Stimulated activated naive B cell treated with anti-CD40 and anti-IgM and Interleukin-4, amounts not matched to agents 10 μg/mL and 1 μg/mL and 100 μg/mL, for 72 hours (primary cell): Measurements from ENCODE around the gene RILP.

Source experiments
- ATAC-seq, 2 donors: fragments of 150-1000 bp; cut with Tn5 transposase; replicated peaks; 2 replicates each; pipeline ENCODE4 v1.10.0; 2021; ENCODE audit warnings: moderate library complexity in 1 of 2
- DNase-seq: peaks from one replicate; pipeline ENCODE4 v3.0.0; 2021
- H3K27ac Mint-ChIP-seq: one replicate; pipeline ENCODE4 v1.8.0; 2022; ENCODE audit warnings: mild to moderate bottlenecking, mixed read lengths
- H3K27me3 Mint-ChIP-seq, 2 donors: one replicate each; pipeline ENCODE4 v1.8.0; 2022; ENCODE audit warnings: mixed read lengths in 2 of 2
- H3K36me3 Mint-ChIP-seq, 2 donors: one replicate each; pipeline ENCODE4 v1.8.0; 2022; ENCODE audit warnings: mixed read lengths in 2 of 2, mild to moderate bottlenecking in 1 of 2
- H3K4me1 Mint-ChIP-seq, 2 donors: one replicate each; pipeline ENCODE4 v1.8.0; 2022; ENCODE audit warnings: mixed read lengths in 2 of 2, mild to moderate bottlenecking in 1 of 2
- H3K4me3 Mint-ChIP-seq, 2 donors: one replicate each; pipeline ENCODE4 v1.8.0; 2022; ENCODE audit warnings: mild to moderate bottlenecking in 2 of 2, mixed read lengths in 2 of 2, moderate library complexity in 1 of 2
- H3K9me3 Mint-ChIP-seq, 2 donors: one replicate each; pipeline ENCODE4 v1.8.0; 2022; ENCODE audit warnings: mixed read lengths in 2 of 2, mild to moderate bottlenecking in 1 of 2

RILP gene

GRCh38 chr17:1643293-1643998, 6.2 kb downstream of the RILP start:
- peak; percentile 42 for DNase-seq
- Mint-ChIP-seq H3K4me1 (peaks cover 29 to 50% of the 10 kb centered on the region in 2 donors), H3K9me3 (no peaks in the 10 kb centered on the region), H3K27ac (no peak overlapping the region), H3K27me3 (no peaks in the 10 kb centered on the region), H3K4me3 (peak overlapping the region; percentile 93 to 96), H3K36me3 (peaks cover 24 to 57% of the 10 kb centered on the region in 2 donors)
- peak; percentile 17 to 33 for ATAC-seq

- H3K27ac Mint-ChIP-seq = peak overlapping the region; percentile 57
- ATAC-seq (no peak), DNase-seq (no peak)
- peaks cover 33 to 68% of the 10 kb centered on the region in 2 donors for H3K36me3 Mint-ChIP-seq
- peaks cover 18 to 29% of the 10 kb centered on the region in 2 donors for H3K4me1 Mint-ChIP-seq
- H3K27me3 Mint-ChIP-seq = no peaks in the 10 kb centered on the region
- H3K9me3 Mint-ChIP-seq = no peaks in the 10 kb centered on the region
- no peak overlapping the region for H3K4me3 Mint-ChIP-seq
Observed at GRCh38 chr17:1641065-1641403, 8.6 kb downstream of the RILP start.

- peaks cover 31 to 66% of the 10 kb centered on the region in 2 donors for H3K36me3 Mint-ChIP-seq
- peaks cover 15 to 23% of the 10 kb centered on the region in 2 donors for H3K4me1 Mint-ChIP-seq
- no peak overlapping the region for H3K27ac Mint-ChIP-seq
- no peaks in the 10 kb centered on the region for H3K9me3 Mint-ChIP-seq
- no peaks in the 10 kb centered on the region for H3K27me3 Mint-ChIP-seq
- no peak overlapping the region for H3K4me3 Mint-ChIP-seq
- no peak for DNase-seq
- no peak for ATAC-seq
Observed at GRCh38 chr17:1640329-1641064, 9.2 kb downstream of the RILP start.

- no peak for DNase-seq
- H3K27me3 Mint-ChIP-seq = no peaks in the 10 kb centered on the region
- H3K27ac Mint-ChIP-seq = no peak overlapping the region
- peaks cover 13 to 15% of the 10 kb centered on the region in 2 donors for H3K4me1 Mint-ChIP-seq
- H3K36me3 Mint-ChIP-seq = peaks cover 35 to 65% of the 10 kb centered on the region in 2 donors
- no peaks in the 10 kb centered on the region for H3K9me3 Mint-ChIP-seq
- ATAC-seq = no peak
- H3K4me3 Mint-ChIP-seq = no peak overlapping the region
Observed at GRCh38 chr17:1639549-1640180, 10.0 kb downstream of the RILP start.

- H3K27me3 Mint-ChIP-seq = no peaks in the 10 kb centered on the region
- H3K9me3 Mint-ChIP-seq = no peaks in the 10 kb centered on the region
- peaks cover 34 to 59% of the 10 kb centered on the region in 2 donors for H3K36me3 Mint-ChIP-seq
- peaks cover 6 to 9% of the 10 kb centered on the region in 2 donors for H3K4me1 Mint-ChIP-seq
- H3K4me3 Mint-ChIP-seq = no peak overlapping the region
- DNase-seq (no peak), ATAC-seq (no peak)
- peak overlapping the region; percentile 25 for H3K27ac Mint-ChIP-seq
Observed at GRCh38 chr17:1638624-1639300, 10.9 kb downstream of the RILP start.

GRCh38 chr17:1638171-1638590, 11.5 kb downstream of the RILP start:
- Mint-ChIP-seq H3K9me3 (no peaks in the 10 kb centered on the region), H3K4me1 (peaks cover 6 to 9% of the 10 kb centered on the region in 2 donors), H3K27ac (peak overlapping the region; percentile 25), H3K4me3 (no peak overlapping the region), H3K27me3 (no peaks in the 10 kb centered on the region), H3K36me3 (peaks cover 34 to 59% of the 10 kb centered on the region in 2 donors)
- ATAC-seq (no peak), DNase-seq (no peak)

GRCh38 chr17:1636732-1637285, 12.9 kb downstream of the RILP start:
- Mint-ChIP-seq H3K4me1 (peaks cover 10 to 11% of the 10 kb centered on the region in 2 donors), H3K27me3 (no peaks in the 10 kb centered on the region), H3K36me3 (peaks cover 34 to 58% of the 10 kb centered on the region in 2 donors), H3K4me3 (no peak overlapping the region), H3K9me3 (no peaks in the 10 kb centered on the region), H3K27ac (no peak overlapping the region)
- no peak for DNase-seq
- no peak for ATAC-seq

GRCh38 chr17:1635675-1636465, 13.8 kb downstream of the RILP start:
- Mint-ChIP-seq H3K4me1 (peaks cover 14 to 19% of the 10 kb centered on the region in 2 donors), H3K4me3 (no peak overlapping the region), H3K9me3 (peaks cover 2 to 4% of the 10 kb centered on the region in 2 donors), H3K27ac (no peak overlapping the region), H3K27me3 (no peaks in the 10 kb centered on the region), H3K36me3 (peaks cover 31 to 59% of the 10 kb centered on the region in 2 donors)
- no peak for ATAC-seq
- DNase-seq = no peak

GRCh38 chr17:1634841-1635650, 14.6 kb downstream of the RILP start:
- H3K9me3 Mint-ChIP-seq = peaks cover 2 to 4% of the 10 kb centered on the region in 2 donors
- H3K27me3 Mint-ChIP-seq = no peaks in the 10 kb centered on the region
- peaks cover 30 to 60% of the 10 kb centered on the region in 2 donors for H3K36me3 Mint-ChIP-seq
- no peak overlapping the region for H3K4me3 Mint-ChIP-seq
- H3K4me1 Mint-ChIP-seq = peaks cover 19 to 27% of the 10 kb centered on the region in 2 donors
- DNase-seq (no peak), ATAC-seq (no peak)
- H3K27ac Mint-ChIP-seq = no peak overlapping the region

- H3K9me3 Mint-ChIP-seq = peaks cover 2 to 4% of the 10 kb centered on the region in 2 donors
- H3K4me3 Mint-ChIP-seq = peak overlapping the region; percentile 88 to 96
- H3K4me1 Mint-ChIP-seq = peaks cover 32 to 53% of the 10 kb centered on the region in 2 donors
- no peak for DNase-seq
- no peak for ATAC-seq
- peaks cover 27 to 39% of the 10 kb centered on the region in 2 donors for H3K36me3 Mint-ChIP-seq
- H3K27ac Mint-ChIP-seq = peak overlapping the region; percentile 94
- no peaks in the 10 kb centered on the region for H3K27me3 Mint-ChIP-seq
Observed at GRCh38 chr17:1630662-1631061, 19.0 kb downstream of the RILP start.

GRCh38 chr17:1629504-1630310, 20.0 kb downstream of the RILP start:
- Mint-ChIP-seq H3K27ac (peak overlapping the region; percentile 94), H3K9me3 (peaks cover 2 to 4% of the 10 kb centered on the region in 2 donors), H3K27me3 (no peaks in the 10 kb centered on the region), H3K4me3 (peak overlapping the region; percentile 88 to 96), H3K36me3 (peaks cover 27 to 38% of the 10 kb centered on the region in 2 donors), H3K4me1 (peaks cover 34 to 62% of the 10 kb centered on the region in 2 donors)
- DNase-seq (peak; percentile 70), ATAC-seq (peak; percentile 13 to 20)
